OCI-LY3 (cell line): Measurements from ENCODE around the gene RBMS3.

Experiments used
- CTCF ChIP-seq: fragments of 200-600, 300-600 bp; sonication (generic); IDR thresholded peaks from 2 replicates; pipeline ENCODE4 v1.5.1; 2014; ENCODE audit warnings: antibody characterized with exemption, low read length, low read depth
- EZH2phosphoT487 ChIP-seq: fragments of 200-600 bp; shearing (Covaris generic); IDR thresholded peaks from 2 replicates; pipeline ENCODE4 v1.6.1; 2018; ENCODE audit warnings: antibody characterized with exemption, mixed run types, low read depth

GRCh38 chr3:29609328-29609811 is 328.5 kb downstream of the RBMS3 start:
- TF ChIP-seq CTCF, result no peak
- no peak for TF ChIP-seq EZH2phosphoT487
